Measurements from ENCODE around the gene PKMYT1. TPM values are rescaled to one million over a fixed set of nuclear protein-coding genes. Genes with fewer than 3 reads are reported as not detected.

Gene PKMYT1
- total and polyA plus RNA-seq, 2 of the 4 experiments (the other 2 are of a cell fraction) = 1.8 to 14.9 TPM

- H3K27me3 ChIP-seq (ENCODE audit: control insufficient read depth, insufficient read depth, low read length) = peaks cover 39% of the 10 kb centered on the region
- H4K91ac ChIP-seq (ENCODE audit: insufficient read depth, low read depth, low read length) = no peak overlapping the region
- 0 out of 2 replicates have a peak overlapping the region, but pooled peaks have one; percentile 19 for H3K4me3 ChIP-seq (ENCODE audit: insufficient read depth, low read depth, low read length)
- no peak overlapping the region for H2BK20ac ChIP-seq (ENCODE audit: low read depth, low read length)
- no peak overlapping the region for H3K56ac ChIP-seq (ENCODE audit: extremely low read depth, insufficient read depth, low read length)
- in situ Hi-C loops (cut with MboI; ENCODE audit: low sequenced_read_pairs) (no loop called here), dilution Hi-C loops (cut with HindIII; ENCODE audit: low sequenced_read_pairs, unreplicated experiment) (no loop called here), intact Hi-C loops (cut with micrococcal nuclease) (no loop called here)
- H2BK15ac ChIP-seq (ENCODE audit: low read depth, low read length) = no peak overlapping the region
- no peak overlapping the region for H3K18ac ChIP-seq (ENCODE audit: low read depth, low read length)
- ATAC-seq (ENCODE audit: low read depth) (peak; percentile 99), DNase-seq (peak; percentile 98)
- no peaks in the 10 kb centered on the region for H4K20me1 ChIP-seq (ENCODE audit: insufficient read depth, low read length)
- no peak overlapping the region for H2BK5ac ChIP-seq (ENCODE audit: low read depth, low read length, poor library complexity, severe bottlenecking)
- peak overlapping the region; percentile 72 for H2AFZ ChIP-seq (replicated peaks; ENCODE audit: low read length, poor library complexity)
- H4K8ac ChIP-seq (ENCODE audit: low read depth in 2 of 2, low read length in 2 of 2) = no peak overlapping the region
- CTCF ChIA-PET = interaction anchor here (0.5 to 1.3 kb wide), 9 partner anchors 9 to 93 kb away, joined by 3 to 12 read pairs (median 3); no protein-coding TSS in a partner anchor
- H2AK5ac ChIP-seq (ENCODE audit: low read depth, low read length) = no peak overlapping the region
- no peaks in the 10 kb centered on the region for H3K9me1 ChIP-seq (ENCODE audit: insufficient read depth, low read length)
- H4K5ac ChIP-seq (ENCODE audit: low read depth, low read length) = no peak overlapping the region
- BruUV-seq (replicated peaks) = no TSS peak
- no peak overlapping the region for H3K4ac ChIP-seq (ENCODE audit: low read depth, low read length)
- H3K9me3 ChIP-seq (ENCODE audit: control insufficient read depth, insufficient read depth, low read length) = no peaks in the 10 kb centered on the region
- 2% methylated on average over 26 of the region's 58 CpGs; no CpG with 5 or more reads in 1 of the 2 experiments for WGBS, 2 experiments (ENCODE audit: extremely low coverage in 2 of 2, insufficient read length in 1 of 2)
- no peak overlapping the region for H2AK9ac ChIP-seq (replicated peaks; ENCODE audit: low read depth, low read length, poor library complexity)
- POLR2A ChIA-PET (ENCODE audit: unreplicated experiment) = no interaction called here
- no peaks in the 10 kb centered on the region for H3K36me3 ChIP-seq (ENCODE audit: control insufficient read depth, insufficient read depth, low read length)
- H2BK120ac ChIP-seq (ENCODE audit: low read depth, low read length) = no peak overlapping the region
- no peak overlapping the region for H3K4me2 ChIP-seq (ENCODE audit: low read depth, low read length)
- H3K79me1 ChIP-seq (ENCODE audit: low read depth in 1 of 2, low read length in 2 of 2) = no peaks in the 10 kb centered on the region
- H3K9ac ChIP-seq (ENCODE audit: low read depth, low read length) = no peak overlapping the region
- no peak overlapping the region for H3K23ac ChIP-seq (ENCODE audit: low read depth, low read length)
- H3K27ac ChIP-seq (ENCODE audit: insufficient read depth, low read length) = no peak overlapping the region
- no peaks in the 10 kb centered on the region for H3K4me1 ChIP-seq (ENCODE audit: control insufficient read depth, insufficient read depth, low read length)
- no peak overlapping the region for H3K14ac ChIP-seq (replicated peaks; ENCODE audit: low read depth, low read length)
- TF ChIP-seq RAD21 (IDR thresholded peaks at IDR 0.05; ENCODE audit: low read length) (peak; percentile 56), CEBPB (IDR thresholded peaks at IDR 0.05; ENCODE audit: low read depth, low read length) (no peak), SMC3 (IDR thresholded peaks at IDR 0.05; ENCODE audit: low read depth, low read length) (no peak), NFE2L2 (IDR thresholded peaks at IDR 0.05; ENCODE audit: low read depth, low read length) (no peak), CHD1 (IDR thresholded peaks at IDR 0.05; ENCODE audit: low read depth, low read length) (no peak), MAFK (IDR thresholded peaks at IDR 0.05; ENCODE audit: low read depth, low read length) (no peak), MAZ (IDR thresholded peaks at IDR 0.05; ENCODE audit: borderline replicate concordance, low read depth, low read length) (peak; percentile 58; the same call in 1 of the 2 replicates), MXI1 (IDR thresholded peaks at IDR 0.05; ENCODE audit: borderline replicate concordance, low read depth, low read length) (no peak), BHLHE40 (IDR thresholded peaks at IDR 0.05; ENCODE audit: low read depth, low read length) (no peak), POLR2A (IDR thresholded peaks at IDR 0.05; ENCODE audit: low read depth, low read length) (no peak), RCOR1 (IDR thresholded peaks at IDR 0.05; ENCODE audit: insufficient replicate concordance, low read length) (peak; percentile 37), USF2 (IDR thresholded peaks at IDR 0.05; ENCODE audit: low read depth, low read length) (peak; percentile 51), RFX5 (IDR thresholded peaks at IDR 0.05; ENCODE audit: low read depth, low read length) (no peak)
- TF ChIP-seq, protein P1, sequence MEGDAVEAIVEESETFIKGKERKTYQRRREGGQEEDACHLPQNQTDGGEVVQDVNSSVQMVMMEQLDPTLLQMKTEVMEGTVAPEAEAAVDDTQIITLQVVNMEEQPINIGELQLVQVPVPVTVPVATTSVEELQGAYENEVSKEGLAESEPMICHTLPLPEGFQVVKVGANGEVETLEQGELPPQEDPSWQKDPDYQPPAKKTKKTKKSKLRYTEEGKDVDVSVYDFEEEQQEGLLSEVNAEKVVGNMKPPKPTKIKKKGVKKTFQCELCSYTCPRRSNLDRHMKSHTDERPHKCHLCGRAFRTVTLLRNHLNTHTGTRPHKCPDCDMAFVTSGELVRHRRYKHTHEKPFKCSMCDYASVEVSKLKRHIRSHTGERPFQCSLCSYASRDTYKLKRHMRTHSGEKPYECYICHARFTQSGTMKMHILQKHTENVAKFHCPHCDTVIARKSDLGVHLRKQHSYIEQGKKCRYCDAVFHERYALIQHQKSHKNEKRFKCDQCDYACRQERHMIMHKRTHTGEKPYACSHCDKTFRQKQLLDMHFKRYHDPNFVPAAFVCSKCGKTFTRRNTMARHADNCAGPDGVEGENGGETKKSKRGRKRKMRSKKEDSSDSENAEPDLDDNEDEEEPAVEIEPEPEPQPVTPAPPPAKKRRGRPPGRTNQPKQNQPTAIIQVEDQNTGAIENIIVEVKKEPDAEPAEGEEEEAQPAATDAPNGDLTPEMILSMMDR (conservative IDR thresholded peaks at IDR 0.05; ENCODE audit: low read depth, low read length) = peak; percentile 54
- TF ChIP-seq, protein P2, sequence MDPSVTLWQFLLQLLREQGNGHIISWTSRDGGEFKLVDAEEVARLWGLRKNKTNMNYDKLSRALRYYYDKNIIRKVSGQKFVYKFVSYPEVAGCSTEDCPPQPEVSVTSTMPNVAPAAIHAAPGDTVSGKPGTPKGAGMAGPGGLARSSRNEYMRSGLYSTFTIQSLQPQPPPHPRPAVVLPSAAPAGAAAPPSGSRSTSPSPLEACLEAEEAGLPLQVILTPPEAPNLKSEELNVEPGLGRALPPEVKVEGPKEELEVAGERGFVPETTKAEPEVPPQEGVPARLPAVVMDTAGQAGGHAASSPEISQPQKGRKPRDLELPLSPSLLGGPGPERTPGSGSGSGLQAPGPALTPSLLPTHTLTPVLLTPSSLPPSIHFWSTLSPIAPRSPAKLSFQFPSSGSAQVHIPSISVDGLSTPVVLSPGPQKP (IDR thresholded peaks at IDR 0.05; ENCODE audit: borderline replicate concordance, low read depth, low read length) = no peak
These were observed 23.5 kb upstream of the PKMYT1 start for GRCh38 chr16:3003582-3004270.
